Loucy (cell line): ENCODE data around the gene TOMM70.

Experiments
- CTCF ChIP-seq: fragments of 200-600 bp; sonication (generic); conservative IDR thresholded peaks from 2 replicates; pipeline ENCODE4 v1.5.1; 2014; ENCODE audit warnings: mild to moderate bottlenecking, antibody characterized with exemption, low read length
- EZH2phosphoT487 ChIP-seq: fragments of 200-600 bp; IDR thresholded peaks from 2 replicates; pipeline ENCODE4 v1.6.1; 2018; ENCODE audit warnings: antibody characterized with exemption, mild to moderate bottlenecking, moderate library complexity, borderline replicate concordance

GRCh38 chr3:100340527-100340926 lies 60.4 kb downstream of the TOMM70 start:
- no peak for TF ChIP-seq CTCF
- TF ChIP-seq EZH2phosphoT487: no peak
